ENCODE measurements around the gene MIA2.
"Not testable (repeated sequence)": the region's sequence is repeated elsewhere in the genome, so short reads cannot be mapped to it uniquely, and the experiment has no call there.

MIA2 gene

GRCh38 chr14:39230416-39231035, 3.2 kb upstream of the MIA2 start:
- no peak for DNase-seq

GRCh38 chr14:39231751-39232553, 1.8 kb upstream of the MIA2 start:
- peak; percentile 60 for DNase-seq

- peak; percentile 74 for DNase-seq
Observed at GRCh38 chr14:39232554-39233415, 930 bp upstream of the MIA2 start.

- DNase-seq: not testable (repeated sequence)
Observed at GRCh38 chr14:39234986-39235385, 1.3 kb downstream of the MIA2 start.

- not testable (repeated sequence) for DNase-seq
Observed at GRCh38 chr14:39235466-39235865, 1.8 kb downstream of the MIA2 start.

GRCh38 chr14:39240769-39241168, 7.1 kb downstream of the MIA2 start:
- no peak for DNase-seq

- no peak for DNase-seq
Observed at GRCh38 chr14:39241637-39242036, 7.9 kb downstream of the MIA2 start.

GRCh38 chr14:39243831-39244230, 10.1 kb downstream of the MIA2 start:
- no peak for DNase-seq

GRCh38 chr14:39246618-39247017, 12.9 kb downstream of the MIA2 start:
- DNase-seq: no peak

GRCh38 chr14:39247256-39247655, 13.5 kb downstream of the MIA2 start:
- peak; percentile 88 for DNase-seq

GRCh38 chr14:39251547-39251946, 17.8 kb downstream of the MIA2 start:
- DNase-seq: no peak

- DNase-seq: not testable (repeated sequence)
Observed at GRCh38 chr14:39257388-39257787, 23.7 kb downstream of the MIA2 start.

GRCh38 chr14:39258782-39259545, 25.2 kb downstream of the MIA2 start:
- DNase-seq: no peak

GRCh38 chr14:39260161-39260560, 26.4 kb downstream of the MIA2 start:
- not testable (repeated sequence) for DNase-seq

- not testable (repeated sequence) for DNase-seq
Observed at GRCh38 chr14:39262214-39262613, 28.5 kb downstream of the MIA2 start.

- DNase-seq: no peak
Observed at GRCh38 chr14:39264057-39264456, 30.3 kb downstream of the MIA2 start.

- no peak for DNase-seq
Observed at GRCh38 chr14:39264558-39264957, 30.8 kb downstream of the MIA2 start.

- DNase-seq: peak; percentile 51
Observed at GRCh38 chr14:39265033-39265432, 31.3 kb downstream of the MIA2 start.

GRCh38 chr14:39265806-39266524, 32.2 kb downstream of the MIA2 start:
- DNase-seq: no peak

GRCh38 chr14:39266525-39266870, 32.8 kb downstream of the MIA2 start:
- no peak for DNase-seq

GRCh38 chr14:39266871-39267607, 33.3 kb downstream of the MIA2 start:
- peak; percentile 85 for DNase-seq

Measured in fibroblast of skin of right quadriceps (primary cell).